ENCODE data around the gene RFXANK.

Gene RFXANK

GRCh38 chr19:19205416-19206410, 13.7 kb downstream of the RFXANK start:
- CTCF ChIA-PET: interaction anchor here (1.1 kb wide), 1 partner anchor 19 kb away, joined by 3 read pairs; no protein-coding TSS in a partner anchor
- POLR2A ChIA-PET: no interaction called here
- DNase-seq: no peak
- H3K9me3 ChIP-seq (ENCODE audit: control extremely low read depth in 1 of 5, control insufficient read depth in 4 of 5, insufficient read depth in 2 of 5, low read depth in 1 of 5, low read length in 4 of 5): no peaks in the 10 kb centered on the region
- H3K36me3 ChIP-seq (ENCODE audit: control insufficient read depth in 4 of 4, insufficient read depth in 4 of 4, low read length in 3 of 4): peaks cover 0 to 16% (median 2%) of the 10 kb centered on the region in 4 experiments
- peaks cover 4 to 20% (median 15%) of the 10 kb centered on the region in 4 experiments for H3K4me1 ChIP-seq (ENCODE audit: control extremely low read depth in 1 of 4, control insufficient read depth in 4 of 4, insufficient read depth in 4 of 4, low read length in 3 of 4)
- H3K27ac ChIP-seq (ENCODE audit: insufficient read depth in 1 of 2, low read depth in 1 of 2, low read length in 2 of 2, poor library complexity in 1 of 2, severe bottlenecking in 2 of 2): no peak overlapping the region
- no peak overlapping the region for H3K4me3 ChIP-seq (ENCODE audit: control insufficient read depth in 1 of 7, extremely low read depth in 1 of 7, insufficient read depth in 4 of 7, low read depth in 2 of 7, low read length in 6 of 7)
- peaks cover 0 to 23% (median 2%) of the 10 kb centered on the region in 5 experiments for H3K27me3 ChIP-seq (replicated peaks in 2 of 5; ENCODE audit: control insufficient read depth in 4 of 5, insufficient read depth in 5 of 5, low read length in 4 of 5)
- WGBS (ENCODE audit: insufficient coverage): 62% methylated on average over 12 of the region's 14 CpGs

- H3K36me3 ChIP-seq (ENCODE audit: control insufficient read depth in 4 of 4, insufficient read depth in 4 of 4, low read length in 3 of 4): peaks cover 0 to 7% (median 0%) of the 10 kb centered on the region in 4 experiments
- H3K27ac ChIP-seq (ENCODE audit: insufficient read depth in 1 of 2, low read depth in 1 of 2, low read length in 2 of 2, poor library complexity in 1 of 2, severe bottlenecking in 2 of 2): no peak overlapping the region
- no peaks in the 10 kb centered on the region for H3K9me3 ChIP-seq (ENCODE audit: control extremely low read depth in 1 of 5, control insufficient read depth in 4 of 5, insufficient read depth in 2 of 5, low read depth in 1 of 5, low read length in 4 of 5)
- DNase-seq: no peak
- H3K4me3 ChIP-seq (ENCODE audit: control insufficient read depth in 1 of 7, extremely low read depth in 1 of 7, insufficient read depth in 4 of 7, low read depth in 2 of 7, low read length in 6 of 7): no peak overlapping the region
- H3K27me3 ChIP-seq (replicated peaks in 2 of 5; ENCODE audit: control insufficient read depth in 4 of 5, insufficient read depth in 5 of 5, low read length in 4 of 5): peaks cover 3 to 34% (median 8%) of the 10 kb centered on the region in 5 experiments
- CTCF ChIA-PET: interaction anchor here (1.1 kb wide), 1 partner anchor 17 kb away, joined by 3 read pairs; no protein-coding TSS in a partner anchor
- H3K4me1 ChIP-seq (ENCODE audit: control extremely low read depth in 1 of 4, control insufficient read depth in 4 of 4, insufficient read depth in 4 of 4, low read length in 3 of 4): peaks cover 4 to 15% (median 13%) of the 10 kb centered on the region in 4 experiments
- 74% methylated on average over 4 of the region's 5 CpGs for WGBS (ENCODE audit: insufficient coverage)
- POLR2A ChIA-PET: no interaction called here
Measured at GRCh38 chr19:19206938-19207337, 14.9 kb downstream of the RFXANK start.

DNA sequence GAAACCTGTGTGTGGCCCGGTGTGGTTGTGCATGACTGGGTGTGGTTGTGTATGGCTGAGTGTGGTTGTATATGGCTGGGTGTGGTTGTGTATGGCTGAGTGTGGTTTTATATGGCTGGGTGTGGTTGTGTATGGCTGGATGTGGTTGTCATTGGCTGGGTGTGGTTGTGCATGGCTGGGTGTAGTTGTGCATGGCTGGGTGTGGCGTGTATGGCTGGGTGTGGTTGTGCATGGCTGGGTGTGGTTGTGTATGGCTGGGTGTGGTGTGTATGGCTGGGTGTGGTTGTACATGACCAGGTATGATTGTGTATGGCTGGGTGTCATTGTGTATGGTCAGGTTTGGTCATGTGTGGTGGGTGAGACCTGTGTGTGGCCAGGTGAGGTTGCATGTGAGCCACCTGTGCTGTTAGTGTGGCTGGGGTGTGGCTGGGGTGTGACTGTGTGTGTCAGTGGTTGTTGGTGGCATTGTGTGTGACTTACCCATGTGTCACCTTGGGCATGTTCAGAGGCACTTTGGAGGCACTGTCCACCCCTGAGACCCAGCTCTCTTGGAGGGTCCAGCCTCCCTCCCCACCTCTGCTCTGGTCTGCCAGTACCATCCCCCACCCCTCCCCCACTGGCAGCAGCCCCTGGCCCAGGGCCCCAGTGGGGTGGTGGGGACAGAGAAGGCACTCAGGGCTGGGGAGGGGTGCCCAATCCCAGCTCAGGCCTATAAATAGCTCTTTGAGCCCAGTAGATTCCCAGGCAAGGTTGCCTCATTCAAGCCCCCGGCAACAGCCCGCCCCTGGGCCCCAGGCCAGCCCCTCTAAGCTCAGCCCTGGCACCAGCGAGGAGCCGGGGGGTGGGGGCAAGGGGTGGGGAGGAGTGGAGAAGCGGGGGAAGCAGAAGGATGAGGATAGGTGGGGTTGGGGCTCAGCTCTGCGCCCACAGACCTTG, 15.8 kb downstream of the RFXANK start:
- ChIA-PET CTCF (no interaction called here), POLR2A (no interaction called here)
- no peak overlapping the region for H3K27ac ChIP-seq (ENCODE audit: insufficient read depth in 1 of 2, low read depth in 1 of 2, low read length in 2 of 2, poor library complexity in 1 of 2, severe bottlenecking in 2 of 2)
- peaks cover 3 to 44% (median 9%) of the 10 kb centered on the region in 5 experiments for H3K27me3 ChIP-seq (replicated peaks in 2 of 5; ENCODE audit: control insufficient read depth in 4 of 5, insufficient read depth in 5 of 5, low read length in 4 of 5)
- H3K4me3 ChIP-seq (ENCODE audit: control insufficient read depth in 1 of 7, extremely low read depth in 1 of 7, insufficient read depth in 4 of 7, low read depth in 2 of 7, low read length in 6 of 7): no peak overlapping the region
- peaks cover 0 to 6% (median 4%) of the 10 kb centered on the region in 4 experiments for H3K4me1 ChIP-seq (ENCODE audit: control extremely low read depth in 1 of 4, control insufficient read depth in 4 of 4, insufficient read depth in 4 of 4, low read length in 3 of 4)
- no peak for DNase-seq
- H3K9me3 ChIP-seq (ENCODE audit: control extremely low read depth in 1 of 5, control insufficient read depth in 4 of 5, insufficient read depth in 2 of 5, low read depth in 1 of 5, low read length in 4 of 5): no peaks in the 10 kb centered on the region
- 81% methylated on average over 3 of the region's 8 CpGs for WGBS (ENCODE audit: insufficient coverage)
- H3K36me3 ChIP-seq (ENCODE audit: control insufficient read depth in 4 of 4, insufficient read depth in 4 of 4, low read length in 3 of 4): no peaks in the 10 kb centered on the region

DNA sequence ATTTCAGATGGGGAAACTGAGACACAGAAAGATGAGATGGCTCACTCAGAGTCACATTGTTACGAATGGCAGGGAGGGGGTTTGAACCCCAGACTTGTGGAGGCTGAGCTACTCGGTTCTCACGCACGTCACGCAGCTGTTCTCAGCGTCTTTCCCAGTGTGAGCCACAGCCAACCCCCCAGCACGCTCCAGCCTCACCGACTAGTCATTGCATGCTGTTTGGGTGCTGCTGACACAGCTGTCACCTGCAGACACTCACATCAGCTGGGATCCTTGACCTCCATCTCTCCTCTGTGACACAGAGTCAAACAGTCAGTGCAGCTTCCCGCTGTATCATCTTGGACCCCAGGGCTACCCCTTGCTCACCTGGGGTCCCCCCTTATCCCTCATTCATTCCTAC, 17.3 kb downstream of the RFXANK start:
- CTCF ChIA-PET: interaction anchor here (0.7 to 1.3 kb wide), 2 partner anchors 34 to 73 kb away, joined by 3 read pairs; no protein-coding TSS in a partner anchor
- Histone ChIP-seq H3K27me3 (replicated peaks in 2 of 5; ENCODE audit: control insufficient read depth in 4 of 5, insufficient read depth in 5 of 5, low read length in 4 of 5) (peaks cover 3 to 59% (median 15%) of the 10 kb centered on the region in 5 experiments), H3K9me3 (ENCODE audit: control extremely low read depth in 1 of 5, control insufficient read depth in 4 of 5, insufficient read depth in 2 of 5, low read depth in 1 of 5, low read length in 4 of 5) (no peaks in the 10 kb centered on the region), H3K27ac (ENCODE audit: insufficient read depth in 1 of 2, low read depth in 1 of 2, low read length in 2 of 2, poor library complexity in 1 of 2, severe bottlenecking in 2 of 2) (no peak overlapping the region), H3K4me3 (ENCODE audit: control insufficient read depth in 1 of 7, extremely low read depth in 1 of 7, insufficient read depth in 4 of 7, low read depth in 2 of 7, low read length in 6 of 7) (no peak overlapping the region), H3K36me3 (ENCODE audit: control insufficient read depth in 4 of 4, insufficient read depth in 4 of 4, low read length in 3 of 4) (no peaks in the 10 kb centered on the region), H3K4me1 (ENCODE audit: control extremely low read depth in 1 of 4, control insufficient read depth in 4 of 4, insufficient read depth in 4 of 4, low read length in 3 of 4) (no peaks in the 10 kb centered on the region)
- POLR2A ChIA-PET: no interaction called here
- WGBS (ENCODE audit: insufficient coverage): 65% methylated on average over 9 of the region's 9 CpGs
- no peak for DNase-seq

GRCh38 chr19:19211499-19212420, 19.7 kb downstream of the RFXANK start, which contains the start of gene NCAN:
NCAN (plus strand) TSS chr19:19211958; CDS start chr19:19216954, 4,996 bp downstream.
- no peaks in the 10 kb centered on the region for H3K36me3 ChIP-seq (ENCODE audit: control insufficient read depth in 4 of 4, insufficient read depth in 4 of 4, low read length in 3 of 4)
- peaks cover 3 to 76% (median 18%) of the 10 kb centered on the region in 5 experiments for H3K27me3 ChIP-seq (replicated peaks in 2 of 5; ENCODE audit: control insufficient read depth in 4 of 5, insufficient read depth in 5 of 5, low read length in 4 of 5)
- no peak within 1 kb of the TSS for H3K4me3 ChIP-seq (ENCODE audit: control insufficient read depth in 1 of 7, extremely low read depth in 1 of 7, insufficient read depth in 4 of 7, low read depth in 2 of 7, low read length in 6 of 7)
- WGBS (ENCODE audit: insufficient coverage): 10% methylated on average over 44 of the region's 54 CpGs
- H3K4me1 ChIP-seq (ENCODE audit: control extremely low read depth in 1 of 4, control insufficient read depth in 4 of 4, insufficient read depth in 4 of 4, low read length in 3 of 4): no peaks in the 10 kb centered on the region
- no peak for DNase-seq
- CTCF ChIA-PET: no interaction called here
- H3K9me3 ChIP-seq (ENCODE audit: control extremely low read depth in 1 of 5, control insufficient read depth in 4 of 5, insufficient read depth in 2 of 5, low read depth in 1 of 5, low read length in 4 of 5): no peaks in the 10 kb centered on the region
- no peak within 1 kb of the TSS for H3K27ac ChIP-seq (ENCODE audit: insufficient read depth in 1 of 2, low read depth in 1 of 2, low read length in 2 of 2, poor library complexity in 1 of 2, severe bottlenecking in 2 of 2)
- POLR2A ChIA-PET: no interaction called here

DNA sequence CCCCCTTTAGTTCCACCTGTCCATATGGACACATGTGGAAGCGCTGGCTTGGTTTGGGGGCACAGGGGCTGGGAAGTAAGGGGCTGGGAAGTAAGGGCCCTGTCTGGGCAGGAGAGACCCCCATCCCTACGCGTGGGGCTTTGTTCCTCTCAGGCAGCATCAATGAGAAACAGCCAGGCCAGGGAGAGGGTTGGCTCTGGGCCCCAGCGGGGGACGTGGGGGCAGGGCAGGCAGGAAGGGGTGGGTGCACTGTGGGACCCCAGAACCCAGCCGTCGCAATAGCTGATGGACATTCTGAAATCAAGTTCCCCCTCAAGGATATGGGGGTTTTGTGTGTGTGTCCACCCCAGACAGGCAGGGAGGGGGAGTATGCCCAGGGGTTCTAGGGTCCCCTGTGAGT, 20.9 kb downstream of the RFXANK start:
- peaks cover 0 to 4% (median 0%) of the 10 kb centered on the region in 5 experiments for H3K9me3 ChIP-seq (ENCODE audit: control extremely low read depth in 1 of 5, control insufficient read depth in 4 of 5, insufficient read depth in 2 of 5, low read depth in 1 of 5, low read length in 4 of 5)
- H3K36me3 ChIP-seq (ENCODE audit: control insufficient read depth in 4 of 4, insufficient read depth in 4 of 4, low read length in 3 of 4): no peaks in the 10 kb centered on the region
- no peaks in the 10 kb centered on the region for H3K4me1 ChIP-seq (ENCODE audit: control extremely low read depth in 1 of 4, control insufficient read depth in 4 of 4, insufficient read depth in 4 of 4, low read length in 3 of 4)
- DNase-seq: no peak
- ChIA-PET CTCF (no interaction called here), POLR2A (no interaction called here)
- peaks cover 3 to 87% (median 20%) of the 10 kb centered on the region in 5 experiments for H3K27me3 ChIP-seq (replicated peaks in 2 of 5; ENCODE audit: control insufficient read depth in 4 of 5, insufficient read depth in 5 of 5, low read length in 4 of 5)
- no peak overlapping the region for H3K4me3 ChIP-seq (ENCODE audit: control insufficient read depth in 1 of 7, extremely low read depth in 1 of 7, insufficient read depth in 4 of 7, low read depth in 2 of 7, low read length in 6 of 7)
- no peak overlapping the region for H3K27ac ChIP-seq (ENCODE audit: insufficient read depth in 1 of 2, low read depth in 1 of 2, low read length in 2 of 2, poor library complexity in 1 of 2, severe bottlenecking in 2 of 2)
- 11% methylated on average over 5 of the region's 7 CpGs for WGBS (ENCODE audit: insufficient coverage)

Data from common myeloid progenitor, CD34-positive (primary cell).